GM23338 (cell line): ENCODE results near the gene MYO5A.

Experiments used
- CTCF ChIP-seq, 2 experiments: fragments of 200-600 bp in 1 of 2; sonication (generic) in 1 of 2; conservative IDR thresholded peaks; 2 replicates each; pipeline versions ENCODE4 v1.5.1 to v1.6.1; 2016 to 2017; ENCODE audit warnings: antibody characterized with exemption in 2 of 2, low read depth in 2 of 2, mild to moderate bottlenecking in 2 of 2, moderate library complexity in 1 of 2
- EZH2 ChIP-seq: fragments of 200-600 bp; sonication (generic); IDR thresholded peaks from one replicate; pipeline ENCODE4 v1.8.0; 2017; ENCODE audit warnings: antibody characterized with exemption, mild to moderate bottlenecking, low read depth; ENCODE audit not compliant: unreplicated experiment
- EZH2phosphoT487 ChIP-seq: fragments of 200-600 bp; sonication (generic); IDR thresholded peaks from one replicate; pipeline ENCODE4 v1.8.1; 2018; ENCODE audit warnings: antibody characterized with exemption; ENCODE audit not compliant: unreplicated experiment
- POLR2AphosphoS5 ChIP-seq: IDR thresholded peaks from 2 replicates; pipeline ENCODE4 v1.6.1; 2016; ENCODE audit warnings: antibody characterized with exemption, low read depth

- no peak for TF ChIP-seq CTCF (conservative IDR thresholded peaks at IDR 0.05; ENCODE audit: low read depth in 2 of 2)
- TF ChIP-seq EZH2phosphoT487, result no peak
- TF ChIP-seq POLR2AphosphoS5, result no peak
- TF ChIP-seq EZH2, result no peak
Observed at GRCh38 chr15:52397118-52397517, 131.6 kb downstream of the MYO5A start.
